Endodermal cell (in vitro differentiated cells): ENCODE measurements around the gene HNMT. TPM values are rescaled to one million over a fixed set of nuclear protein-coding genes. Genes with fewer than 3 reads are reported as not detected.

ENCODE experiments used
- DNase-seq: peaks from one replicate; pipeline ENCODE4 v3.0.0-alpha.2; 2017
- H3K27ac ChIP-seq: 2 replicates; pipeline ENCODE4 v1.5.1; 2013; ENCODE audit warnings: mild to moderate bottlenecking, low read depth, low read length, moderate library complexity
- H3K27me3 ChIP-seq: 2 replicates; pipeline ENCODE4 v1.6.1; 2013; ENCODE audit warnings: mild to moderate bottlenecking, low read length, moderate library complexity; ENCODE audit not compliant: insufficient read depth, control insufficient read depth, poor library complexity, severe bottlenecking
- H3K36me3 ChIP-seq: 2 replicates; pipeline ENCODE4 v1.7.0; 2013; ENCODE audit warnings: mild to moderate bottlenecking, low read length, moderate library complexity; ENCODE audit not compliant: control insufficient read depth, insufficient read depth
- H3K4me1 ChIP-seq: one replicate; pipeline ENCODE4 v1.7.0; 2013; ENCODE audit warnings: low read length; ENCODE audit not compliant: control insufficient read depth, insufficient read depth
- H3K4me3 ChIP-seq: 2 replicates; pipeline ENCODE4 v1.5.1; 2013; ENCODE audit warnings: mild to moderate bottlenecking, low read length, moderate library complexity
- H3K9ac ChIP-seq: 2 replicates; pipeline ENCODE4 v1.6.1; 2013; ENCODE audit warnings: mild to moderate bottlenecking, low read length, moderate library complexity; ENCODE audit not compliant: poor library complexity, severe bottlenecking; ENCODE audit errors: extremely low read depth
- H3K9me3 ChIP-seq: 2 replicates; pipeline ENCODE4 v1.6.1; 2013; ENCODE audit warnings: mild to moderate bottlenecking, low read length, moderate library complexity; ENCODE audit not compliant: control insufficient read depth
- H3K27ac Mint-ChIP-seq: 2 replicates; pipeline ENCODE4 v1.8.0; 2020; ENCODE audit warnings: mixed read lengths
- H3K27me3 Mint-ChIP-seq: 2 replicates; pipeline ENCODE4 v1.8.0; 2021; ENCODE audit warnings: mild to moderate bottlenecking, mixed read lengths; ENCODE audit not compliant: insufficient read depth
- H3K36me3 Mint-ChIP-seq: 2 replicates; pipeline ENCODE4 v1.8.0; 2020; ENCODE audit warnings: low read depth, mixed read lengths
- H3K4me1 Mint-ChIP-seq: 2 replicates; pipeline ENCODE4 v1.8.0; 2020; ENCODE audit warnings: mixed read lengths
- H3K4me3 Mint-ChIP-seq: 2 replicates; pipeline ENCODE4 v1.8.0; 2020; ENCODE audit warnings: mild to moderate bottlenecking, moderate library complexity, mixed read lengths
- H3K9me3 Mint-ChIP-seq: 2 replicates; pipeline ENCODE4 v1.8.0; 2020; ENCODE audit warnings: mild to moderate bottlenecking, mixed read lengths
- WGBS, 2 experiments: methylation state at CpG; one replicate each; pipeline versions ENCODE4 v1.1.5 to v1.1.7; 2013; ENCODE audit warnings: missing lambda C conversion rate in 2 of 2, mixed read lengths in 1 of 2; ENCODE audit not compliant: insufficient coverage in 1 of 2, insufficient read length in 1 of 2; 5-methylcytosine and 5-hydroxymethylcytosine counted together
- total RNA-seq, 2 donors: library from RNA; stranded (reverse); fragmentation: NEBNext Ultra II Directional in 1 of 2; extraction: Animal tissue kit (Norgen Biotek cat#: 25700) in 1 of 2; gene quantifications; 2 replicates in 1 of 2; 3 replicates in 1 of 2; pipeline ENCODE4 v1.2.1, GENCODE V29; 2021
- TF ChIP-seq, protein P1 (sequence below): fragments of 200-600 bp; sonication (generic); conservative IDR thresholded peaks from 2 replicates; pipeline ENCODE4 v1.5.0; 2021; ENCODE audit warnings: antibody characterized with exemption, mild to moderate bottlenecking

Gene HNMT
- total RNA-seq, 2 donors from 2014 or later = 10.6 to 18.0 TPM

- Histone ChIP-seq H3K9me3 (no peaks in the 10 kb centered on the region), H3K4me1 (no peaks in the 10 kb centered on the region), H3K27me3 (no peaks in the 10 kb centered on the region), H3K4me3 (no peak overlapping the region), H3K27ac (no peak overlapping the region), H3K36me3 (no peaks in the 10 kb centered on the region), H3K9ac (no peak overlapping the region)
- H3K36me3 Mint-ChIP-seq = no peaks in the 10 kb centered on the region
- WGBS, 2 experiments = 98 to 100% methylated on average over 2 to 3 of the region's 3 CpGs
- DNase-seq = no peak
- H3K27ac Mint-ChIP-seq = no peak overlapping the region
- peaks cover 2% of the 10 kb centered on the region for H3K4me1 Mint-ChIP-seq
- TF ChIP-seq, protein P1, sequence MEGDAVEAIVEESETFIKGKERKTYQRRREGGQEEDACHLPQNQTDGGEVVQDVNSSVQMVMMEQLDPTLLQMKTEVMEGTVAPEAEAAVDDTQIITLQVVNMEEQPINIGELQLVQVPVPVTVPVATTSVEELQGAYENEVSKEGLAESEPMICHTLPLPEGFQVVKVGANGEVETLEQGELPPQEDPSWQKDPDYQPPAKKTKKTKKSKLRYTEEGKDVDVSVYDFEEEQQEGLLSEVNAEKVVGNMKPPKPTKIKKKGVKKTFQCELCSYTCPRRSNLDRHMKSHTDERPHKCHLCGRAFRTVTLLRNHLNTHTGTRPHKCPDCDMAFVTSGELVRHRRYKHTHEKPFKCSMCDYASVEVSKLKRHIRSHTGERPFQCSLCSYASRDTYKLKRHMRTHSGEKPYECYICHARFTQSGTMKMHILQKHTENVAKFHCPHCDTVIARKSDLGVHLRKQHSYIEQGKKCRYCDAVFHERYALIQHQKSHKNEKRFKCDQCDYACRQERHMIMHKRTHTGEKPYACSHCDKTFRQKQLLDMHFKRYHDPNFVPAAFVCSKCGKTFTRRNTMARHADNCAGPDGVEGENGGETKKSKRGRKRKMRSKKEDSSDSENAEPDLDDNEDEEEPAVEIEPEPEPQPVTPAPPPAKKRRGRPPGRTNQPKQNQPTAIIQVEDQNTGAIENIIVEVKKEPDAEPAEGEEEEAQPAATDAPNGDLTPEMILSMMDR = no peak
- no peak overlapping the region for H3K4me3 Mint-ChIP-seq
- no peaks in the 10 kb centered on the region for H3K9me3 Mint-ChIP-seq
- H3K27me3 Mint-ChIP-seq = no peaks in the 10 kb centered on the region
These were observed 47.8 kb downstream of the HNMT start for GRCh38 chr2:138012082-138012481.

- TF ChIP-seq, protein P1 = no peak
- Histone ChIP-seq H3K27me3 (no peaks in the 10 kb centered on the region), H3K27ac (no peak overlapping the region), H3K4me3 (no peak overlapping the region), H3K9me3 (no peaks in the 10 kb centered on the region), H3K36me3 (no peaks in the 10 kb centered on the region), H3K4me1 (no peaks in the 10 kb centered on the region), H3K9ac (no peak overlapping the region)
- no peak for DNase-seq
- Mint-ChIP-seq H3K27me3 (no peaks in the 10 kb centered on the region), H3K27ac (no peak overlapping the region), H3K4me3 (no peak overlapping the region), H3K36me3 (no peaks in the 10 kb centered on the region), H3K9me3 (no peaks in the 10 kb centered on the region), H3K4me1 (peaks cover 2% of the 10 kb centered on the region)
- WGBS, 2 experiments = 94 to 99% methylated on average over 2 to 3 of the region's 3 CpGs
These were observed 48.7 kb downstream of the HNMT start for GRCh38 chr2:138012968-138013367.

DNA sequence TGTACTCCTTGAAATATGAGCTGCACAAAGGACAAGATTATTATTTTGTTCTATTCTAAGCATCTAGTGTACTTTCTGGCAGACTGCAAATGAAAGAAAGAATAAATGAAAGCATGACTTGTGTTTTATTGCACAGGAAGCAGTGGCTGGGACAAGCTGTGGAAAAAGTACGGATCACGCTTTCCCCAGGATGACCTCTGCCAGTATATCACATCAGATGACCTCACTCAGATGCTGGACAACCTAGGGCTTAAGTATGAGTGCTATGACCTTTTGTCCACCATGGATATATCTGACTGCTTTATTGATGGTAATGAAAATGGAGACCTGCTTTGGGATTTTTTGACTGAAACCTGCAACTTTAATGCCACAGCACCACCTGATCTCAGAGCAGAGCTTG, 49.4 kb downstream of the HNMT start:
- H3K4me1 Mint-ChIP-seq = peaks cover 2% of the 10 kb centered on the region
- H3K27me3 Mint-ChIP-seq = no peaks in the 10 kb centered on the region
- H3K36me3 ChIP-seq = no peaks in the 10 kb centered on the region
- H3K4me3 ChIP-seq = no peak overlapping the region
- no peak overlapping the region for H3K9ac ChIP-seq
- no peaks in the 10 kb centered on the region for H3K36me3 Mint-ChIP-seq
- H3K27ac ChIP-seq = no peak overlapping the region
- no peaks in the 10 kb centered on the region for H3K9me3 Mint-ChIP-seq
- no peaks in the 10 kb centered on the region for H3K9me3 ChIP-seq
- WGBS, 2 experiments = 95 to 98% methylated on average over 2 of the region's 2 CpGs
- no peak overlapping the region for H3K27ac Mint-ChIP-seq
- TF ChIP-seq, protein P1 = no peak
- DNase-seq = no peak
- H3K4me1 ChIP-seq = no peaks in the 10 kb centered on the region
- no peak overlapping the region for H3K4me3 Mint-ChIP-seq
- H3K27me3 ChIP-seq = no peaks in the 10 kb centered on the region
